Left ventricle myocardium superior (tissue), 1 donor: ENCODE results near the gene FUOM. TPM values are rescaled to one million over a fixed set of nuclear protein-coding genes. Genes with fewer than 3 reads are reported as not detected.
"Not testable (repeated sequence)": the region's sequence is repeated elsewhere in the genome, so short reads cannot be mapped to it uniquely, and the experiment has no call there.

ENCODE experiments used
- ATAC-seq: fragments of 200-7000 bp; cut with Tn5 transposase; one replicate; pipeline ENCODE4 v1.9.1; 2020; ENCODE audit warnings: mild to moderate bottlenecking, moderate library complexity
- DNase-seq: peaks from one replicate; pipeline ENCODE4 v3.0.0-alpha.2; 2020
- intact Hi-C: fragments of 100-400 bp; cut with micrococcal nuclease; formaldehyde crosslinking; loops from one replicate; pipeline ENCODE4 v1.11.0; 2022
- total RNA-seq: library from RNA; stranded (reverse); fragmentation: NEBNext Ultra II Directional; extraction: Animal tissue kit (Norgen Biotek cat#: 25700); gene quantifications from one replicate; pipeline ENCODE4 v1.2.1, GENCODE V29; 2021
- donor health status: DM: no; HTN: yes; CAD: no; lungs with severe emphysema.

FUOM gene
- total RNA-seq, 1 donor from 2014 or later, result 9.3 TPM

- ATAC-seq, result peak; percentile 85
- DNase-seq, result peak; percentile 76
- intact Hi-C loops, result no loop called here
Observed at GRCh38 chr10:133324198-133324792, 33.5 kb downstream of the FUOM start.

GRCh38 chr10:133322064-133322709 lies 35.6 kb downstream of the FUOM start:
- ATAC-seq, intact Hi-C loops, DNase-seq: not testable (repeated sequence)

GRCh38 chr10:133320852-133321422 lies 36.9 kb downstream of the FUOM start:
- DNase-seq, intact Hi-C loops, ATAC-seq: not testable (repeated sequence)

- intact Hi-C loops, result no loop called here
- DNase-seq (peak; percentile 77), ATAC-seq (peak; percentile 90)
Observed at GRCh38 chr10:133318494-133319127, 39.2 kb downstream of the FUOM start.

GRCh38 chr10:133316732-133317131 lies 41.1 kb downstream of the FUOM start:
- ATAC-seq (no peak), DNase-seq (no peak)
- intact Hi-C loops, result no loop called here

GRCh38 chr10:133316266-133316665 lies 41.6 kb downstream of the FUOM start:
- intact Hi-C loops, result no loop called here

GRCh38 chr10:133315847-133316246 lies 42.0 kb downstream of the FUOM start:
- DNase-seq (no peak), ATAC-seq (no peak)
- intact Hi-C loops, result no loop called here

More at GRCh38 chr10:133316266-133316665, 41.6 kb downstream of the FUOM start:
- DNase-seq (no peak), ATAC-seq (no peak)

GRCh38 chr10:133314911-133315310 lies 42.9 kb downstream of the FUOM start:
- ATAC-seq (no peak), DNase-seq (no peak)

GRCh38 chr10:133313192-133313591 lies 44.6 kb downstream of the FUOM start:
- ATAC-seq, result no peak

More at GRCh38 chr10:133314911-133315310, 42.9 kb downstream of the FUOM start:
- intact Hi-C loops, result no loop called here

GRCh38 chr10:133312769-133313145 lies 45.1 kb downstream of the FUOM start:
- no peak for DNase-seq
- intact Hi-C loops, result no loop called here
- no peak for ATAC-seq

More at GRCh38 chr10:133313192-133313591, 44.6 kb downstream of the FUOM start:
- intact Hi-C loops, result no loop called here
- DNase-seq, result no peak

- DNase-seq (no peak), ATAC-seq (no peak)
- intact Hi-C loops, result no loop called here
Observed at GRCh38 chr10:133312016-133312768, 45.6 kb downstream of the FUOM start.

- ATAC-seq (no peak), DNase-seq (no peak)
- intact Hi-C loops, result no loop called here
Observed at GRCh38 chr10:133311570-133311969, 46.2 kb downstream of the FUOM start.

- intact Hi-C loops, result no loop called here
- no peak for DNase-seq
- no peak for ATAC-seq
Observed at GRCh38 chr10:133310789-133311188, 47.0 kb downstream of the FUOM start.

GRCh38 chr10:133310399-133310755 lies 47.4 kb downstream of the FUOM start:
- intact Hi-C loops, result no loop called here
- no peak for DNase-seq
- ATAC-seq, result no peak

- intact Hi-C loops, result no loop called here
- no peak for ATAC-seq
- peak; percentile 58 for DNase-seq
Observed at GRCh38 chr10:133309720-133310398, 48.0 kb downstream of the FUOM start.

GRCh38 chr10:133309100-133309719 lies 48.6 kb downstream of the FUOM start:
- ATAC-seq (peak; percentile 95), DNase-seq (peak; percentile 96)
- intact Hi-C loops, result no loop called here

GRCh38 chr10:133308421-133309099 lies 49.3 kb downstream of the FUOM start, which contains the start of the genes TUBGCP2 and ZNF511:
Gene TUBGCP2, minus strand, starts transcription at chr10:133308872. Its CDS starts 5,931 bp downstream, at chr10:133302941.
Gene ZNF511, plus strand, starts transcription at chr10:133308914. Its CDS starts 30 bp downstream, at chr10:133308944.
- DNase-seq (peak; percentile 93), ATAC-seq (peak; percentile 91)
- intact Hi-C loops, result no loop called here
